ENCODE data around the gene AK2.
A peak's percentile ranks its signal among the peaks of the same experiment; 100 is the strongest.
"Not testable (repeated sequence)": the region's sequence is repeated elsewhere in the genome, so short reads cannot be mapped to it uniquely, and the experiment has no call there.

The AK2 gene

DNA sequence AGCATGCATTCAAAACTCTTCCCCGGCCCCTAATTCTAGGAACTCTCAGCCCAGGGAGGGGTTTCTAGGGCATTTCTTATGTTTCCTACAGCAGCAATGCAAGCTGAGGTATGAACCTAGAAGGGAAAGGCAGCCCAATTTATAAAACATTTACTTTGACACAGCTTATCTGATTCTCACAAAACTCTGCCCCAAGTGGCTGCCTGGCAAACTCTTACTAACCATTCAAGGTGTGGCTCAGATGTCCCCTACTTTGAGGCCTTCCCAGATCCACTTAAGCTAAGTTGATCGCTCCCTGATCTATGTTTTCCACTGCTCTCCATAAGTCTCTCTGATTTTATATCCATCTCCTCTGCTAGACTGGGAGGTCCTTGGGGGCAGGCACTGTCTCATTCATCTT lies 35.4 kb downstream of the AK2 start:
- no peak for DNase-seq (ENCODE audit: low spot score)

- DNase-seq (ENCODE audit: low spot score) = no peak
Measured at GRCh38 chr1:33000427-33001026, 36.2 kb downstream of the AK2 start.

DNA sequence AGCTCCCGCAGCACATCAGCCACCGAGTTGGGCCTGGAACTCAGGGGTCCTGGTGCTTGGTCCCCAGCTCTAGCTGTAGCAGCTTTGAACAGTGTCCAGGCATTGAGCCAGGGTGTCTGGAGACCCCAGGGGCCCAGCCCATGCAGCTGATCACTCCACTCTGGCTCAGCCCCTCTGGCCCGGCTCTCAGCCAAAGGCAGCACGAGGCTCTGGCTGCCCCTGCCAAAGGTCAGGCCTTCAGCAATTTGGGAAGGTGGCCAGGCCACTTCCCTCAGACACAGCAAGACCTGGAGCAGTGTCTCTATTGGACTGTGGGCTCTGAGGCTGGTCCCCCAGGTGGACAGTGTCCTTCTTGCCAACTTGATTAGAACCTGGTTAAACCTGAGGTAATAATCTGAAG lies 37.7 kb downstream of the AK2 start:
- DNase-seq (ENCODE audit: low spot score) = no peak

DNA sequence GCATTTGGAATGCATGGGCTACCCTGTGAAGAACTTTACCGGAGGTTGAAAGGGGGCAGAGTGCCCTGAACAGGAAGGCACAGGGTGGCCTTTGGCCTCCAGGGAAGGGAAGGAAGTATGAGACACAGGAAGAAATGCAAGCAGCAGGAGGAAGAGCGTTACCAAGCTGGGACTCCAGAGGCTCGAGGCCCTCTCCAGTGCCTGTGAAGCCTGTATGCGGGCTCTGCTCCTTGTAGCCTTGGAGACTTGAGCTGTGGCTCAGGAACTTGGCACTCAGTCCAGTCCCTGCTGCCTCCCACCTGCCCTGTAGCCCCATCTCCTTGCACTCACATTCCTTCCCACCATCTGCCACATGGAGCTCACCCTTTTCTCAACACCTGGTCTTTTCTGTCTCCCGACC lies 38.6 kb downstream of the AK2 start:
- DNase-seq (ENCODE audit: low spot score) = no peak

- DNase-seq (ENCODE audit: low spot score) = no peak
Measured at GRCh38 chr1:32997381-32997891, 39.2 kb downstream of the AK2 start.

DNA sequence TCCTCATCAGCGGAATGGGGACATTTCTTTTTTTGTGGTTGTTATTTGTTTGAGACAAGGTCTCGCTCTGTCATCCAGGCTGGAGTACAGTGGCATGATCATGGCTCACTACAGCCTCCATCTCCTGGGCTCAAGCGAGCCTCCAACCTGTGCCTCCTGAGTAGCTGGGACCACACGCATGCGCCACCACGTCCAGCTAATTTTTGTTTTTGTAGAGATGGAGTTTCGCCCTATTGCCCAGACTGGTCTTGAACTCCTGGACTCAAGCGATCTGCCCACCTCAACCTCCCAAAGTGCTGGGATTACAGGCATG lies 43.4 kb downstream of the AK2 start:
- not testable (repeated sequence) for DNase-seq (ENCODE audit: low spot score)

- DNase-seq (ENCODE audit: low spot score) = peak; percentile 36
Measured at GRCh38 chr1:32992489-32993323, 44.0 kb downstream of the AK2 start.

DNA sequence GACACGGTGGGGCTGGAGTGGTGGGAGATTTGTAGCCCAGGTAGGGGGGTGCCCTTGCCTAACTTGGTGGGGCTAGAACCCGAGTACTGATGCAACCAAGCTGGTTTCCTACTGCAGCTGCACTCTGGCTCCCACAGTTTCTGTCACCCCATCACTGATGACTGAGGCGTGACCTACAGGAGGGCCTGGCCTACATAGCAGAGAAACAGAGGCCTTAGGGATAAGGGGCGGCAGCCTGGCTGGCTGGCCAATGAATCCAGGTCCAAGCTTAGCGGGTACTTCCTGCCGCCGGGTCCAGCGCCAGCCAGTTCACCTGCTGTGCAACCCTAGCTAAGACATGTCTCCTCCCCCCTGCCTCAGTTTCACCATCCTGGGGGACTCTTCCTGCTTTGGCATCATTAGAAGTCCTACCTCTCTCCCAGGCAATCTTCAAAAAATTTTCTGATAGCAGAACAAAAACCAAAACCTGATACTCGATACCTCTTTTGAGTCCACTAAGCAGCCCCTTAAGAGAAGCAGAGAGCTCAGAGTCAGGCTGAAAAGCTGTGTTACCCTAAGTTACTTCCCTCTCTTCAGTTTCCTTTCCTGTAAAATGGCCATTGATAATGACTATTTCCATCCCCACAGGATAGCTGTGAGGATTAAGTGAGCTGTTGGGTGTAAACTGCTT lies 44.7 kb downstream of the AK2 start:
- no peak for DNase-seq (ENCODE audit: low spot score)

DNA sequence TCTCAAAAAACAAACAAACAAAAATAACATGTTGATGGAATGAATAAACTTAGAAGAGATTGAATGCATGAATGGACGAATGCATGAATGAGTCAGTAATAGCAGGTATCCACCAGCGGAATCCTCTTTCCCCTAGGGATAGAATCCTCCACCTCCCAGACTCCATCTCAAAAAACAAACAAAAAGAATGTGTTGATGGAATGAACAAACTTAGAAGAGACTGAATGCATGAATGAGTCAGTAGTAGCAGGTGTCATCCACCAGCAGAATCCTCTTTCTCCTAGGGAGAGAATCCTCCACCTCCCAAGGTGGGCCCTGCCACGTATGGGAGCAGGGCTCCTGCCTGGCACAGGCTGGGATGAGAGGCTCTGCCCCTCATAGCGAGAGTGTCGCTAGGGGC lies 45.3 kb downstream of the AK2 start:
- DNase-seq (ENCODE audit: low spot score) = no peak

- no peak for DNase-seq (ENCODE audit: low spot score)
Measured at GRCh38 chr1:32990887-32991286, 45.8 kb downstream of the AK2 start.

DNA sequence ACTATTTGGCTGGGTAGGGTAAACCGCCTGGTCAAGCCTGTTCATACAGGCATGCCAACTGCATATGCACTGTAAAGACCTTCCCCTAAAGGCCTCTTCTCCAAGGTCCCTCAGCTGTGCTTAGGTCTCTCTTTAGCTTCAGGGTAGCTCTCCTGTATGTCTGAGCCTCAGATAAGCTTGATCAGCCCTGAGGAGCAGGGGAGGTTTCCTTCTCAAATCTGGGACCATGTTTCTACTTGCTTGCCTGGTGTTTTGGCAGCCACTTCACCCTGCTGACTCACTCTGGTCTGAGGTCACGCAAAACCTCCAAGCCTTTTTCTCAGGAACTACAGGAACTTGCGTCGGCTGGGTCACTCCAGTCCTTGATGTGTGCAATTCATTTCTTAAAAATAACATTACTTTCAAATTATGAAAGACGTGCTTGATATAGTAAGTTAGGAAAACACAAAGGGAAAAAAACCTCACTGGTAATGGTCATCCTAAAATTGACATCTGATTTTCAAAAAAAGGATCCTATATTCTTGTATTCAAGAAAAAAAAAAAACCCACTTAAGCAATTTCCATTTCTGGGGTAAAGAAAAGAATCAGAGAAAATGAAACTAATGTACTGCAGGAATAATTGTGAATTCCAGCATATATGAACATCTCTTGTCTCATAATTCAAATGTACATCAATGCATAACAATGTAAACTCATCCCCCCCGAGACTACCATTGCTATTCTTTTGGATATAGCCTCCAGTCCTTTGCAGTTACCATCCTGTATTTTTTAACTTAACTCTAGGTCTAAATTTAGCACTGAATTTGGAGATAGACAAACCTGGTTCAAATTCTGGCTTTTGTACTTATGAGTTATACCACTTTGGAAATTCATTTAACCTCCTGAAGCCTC lies 47.3 kb downstream of the AK2 start:
- DNase-seq (ENCODE audit: low spot score) = no peak

- DNase-seq (ENCODE audit: low spot score) = no peak
Measured at GRCh38 chr1:32988665-32989064, 48.0 kb downstream of the AK2 start.

DNA sequence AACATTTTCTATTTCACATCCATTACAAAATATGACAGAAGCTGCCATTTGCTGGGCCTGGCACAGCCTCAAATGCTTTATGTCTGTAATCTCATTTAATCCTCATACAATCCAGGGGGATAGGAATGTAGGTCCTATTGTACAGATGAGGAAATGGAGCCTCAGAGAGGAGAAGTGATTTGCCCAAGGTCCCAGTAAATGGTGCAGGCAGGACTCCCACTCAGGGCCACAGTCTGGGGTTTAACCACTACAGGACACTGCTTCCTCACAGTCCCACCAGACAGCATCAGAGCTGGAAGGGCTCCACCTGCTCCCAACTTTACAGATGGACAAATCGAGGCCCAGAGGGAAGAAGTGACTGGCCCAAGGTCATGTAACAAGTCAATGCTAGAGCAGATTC lies 51.5 kb downstream of the AK2 start:
- no peak for DNase-seq (ENCODE audit: low spot score)

- peak; percentile 84 for DNase-seq (ENCODE audit: low spot score)
Measured at GRCh38 chr1:32984455-32985171, 52.1 kb downstream of the AK2 start.

DNA sequence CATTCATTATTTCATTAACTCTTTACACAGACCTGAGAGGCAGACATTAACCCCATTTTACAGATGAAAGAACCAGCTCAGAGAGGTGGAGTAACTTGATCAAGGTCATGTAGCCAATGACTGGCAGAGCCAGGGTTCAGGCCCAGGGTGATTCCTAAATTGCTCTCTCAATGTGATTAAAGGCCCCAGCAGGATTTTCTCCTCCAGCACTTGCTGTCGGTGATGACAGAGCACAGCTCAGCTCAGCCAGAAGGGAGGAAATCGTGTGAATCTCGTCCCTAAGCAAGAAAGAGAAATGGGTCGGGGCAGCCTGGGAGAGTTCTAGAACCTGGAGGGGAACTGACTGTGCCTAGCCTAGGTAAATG lies 52.6 kb downstream of the AK2 start:
- peak; percentile 64 for DNase-seq (ENCODE audit: low spot score)

DNA sequence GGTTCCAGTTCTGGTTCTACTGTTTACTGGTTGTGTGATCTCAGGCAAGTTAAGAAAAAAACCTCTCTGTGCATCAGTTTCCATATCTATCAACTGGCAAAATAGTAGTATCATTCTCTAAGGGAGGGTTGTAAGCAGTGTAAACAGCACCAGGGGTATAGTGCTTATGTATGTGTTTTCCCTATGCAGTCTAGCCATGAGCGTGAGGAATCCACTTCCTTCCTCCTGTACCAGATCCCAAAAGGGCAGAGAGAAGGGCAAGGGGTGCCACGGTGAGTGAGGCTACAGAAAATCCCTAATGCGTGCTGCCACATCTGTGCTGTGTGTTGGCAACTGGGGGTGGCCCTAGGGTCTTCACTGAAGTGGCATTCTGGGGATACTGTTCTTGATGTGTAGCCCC lies 53.7 kb downstream of the AK2 start:
- no peak for DNase-seq (ENCODE audit: low spot score)

GRCh38 chr1:32981003-32981901 lies 55.4 kb downstream of the AK2 start:
- DNase-seq (ENCODE audit: low spot score) = no peak

- no peak for DNase-seq (ENCODE audit: low spot score)
Measured at GRCh38 chr1:32980080-32980479, 56.6 kb downstream of the AK2 start.

DNA sequence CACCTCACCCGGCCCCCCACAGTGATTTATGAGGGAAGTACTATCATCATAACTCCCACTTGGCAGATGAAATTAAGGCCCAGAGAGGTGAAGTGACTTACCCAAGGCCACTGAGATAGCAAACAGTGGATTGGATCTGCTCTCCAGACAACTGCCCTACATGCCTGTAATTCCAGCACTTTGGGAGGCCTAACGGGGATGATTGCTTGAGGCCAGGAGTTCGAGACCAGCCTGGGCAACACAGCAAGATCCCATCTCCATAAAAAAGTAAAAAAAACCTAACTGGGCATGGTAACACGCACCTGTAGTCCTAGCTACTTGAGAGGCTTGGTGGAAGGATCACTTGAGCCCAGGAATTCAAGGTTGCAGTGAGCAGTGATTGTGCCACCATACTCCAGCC lies 57.8 kb downstream of the AK2 start:
- DNase-seq (ENCODE audit: low spot score) = no peak

DNA sequence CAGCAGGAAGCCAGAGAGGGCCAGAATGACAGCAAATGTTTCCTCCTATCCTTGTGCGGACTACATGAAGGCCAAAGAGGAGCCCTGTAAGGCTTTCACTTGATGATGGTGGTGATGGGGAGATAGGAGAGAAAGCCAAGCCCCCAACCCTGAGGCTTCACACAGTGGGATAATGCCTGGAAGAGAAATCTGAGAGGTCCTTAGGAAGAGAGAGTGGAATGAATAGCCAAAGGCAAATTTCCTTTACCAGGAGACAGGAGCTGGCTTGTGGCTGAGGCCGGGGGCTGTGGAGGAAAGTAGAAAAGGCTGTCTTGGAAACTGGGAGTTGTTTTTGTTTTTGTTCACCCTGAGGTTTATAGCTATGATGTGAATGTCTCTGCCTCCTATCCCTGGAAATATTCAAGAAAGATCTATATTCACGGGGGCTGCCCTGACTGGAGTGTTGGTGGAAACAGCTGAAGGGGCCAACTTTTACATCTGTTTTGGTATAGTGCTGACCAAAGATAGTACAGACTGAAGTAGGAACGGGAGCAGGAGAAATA lies 59.1 kb downstream of the AK2 start:
- no peak for DNase-seq (ENCODE audit: low spot score)
